ENCODE measurements around the gene ATP9B.
"Not testable (repeated sequence)": the region's sequence is repeated elsewhere in the genome, so short reads cannot be mapped to it uniquely, and the experiment has no call there.

Gene ATP9B

DNA sequence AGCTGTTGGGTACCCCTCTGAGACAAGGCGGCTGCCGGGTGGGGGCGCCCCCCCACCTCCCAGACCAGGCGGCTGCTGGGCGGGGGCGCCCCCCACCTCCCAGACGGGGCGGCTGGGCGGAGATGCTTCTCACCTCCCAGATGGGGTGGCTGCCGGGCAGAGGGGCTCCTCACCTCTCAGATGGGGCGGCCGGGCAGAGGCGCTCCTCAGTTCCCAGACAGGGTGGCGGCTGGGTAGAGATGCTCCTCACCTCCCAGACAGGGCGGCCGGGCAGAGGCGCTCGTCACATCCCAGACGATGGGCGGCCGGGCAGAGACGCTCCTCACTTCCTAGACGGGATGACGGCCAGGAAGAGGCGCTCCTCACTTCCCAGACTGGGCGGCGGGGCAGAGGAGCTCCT is 3.5 kb downstream of the ATP9B start:
- DNase-seq: not testable (repeated sequence)

DNA sequence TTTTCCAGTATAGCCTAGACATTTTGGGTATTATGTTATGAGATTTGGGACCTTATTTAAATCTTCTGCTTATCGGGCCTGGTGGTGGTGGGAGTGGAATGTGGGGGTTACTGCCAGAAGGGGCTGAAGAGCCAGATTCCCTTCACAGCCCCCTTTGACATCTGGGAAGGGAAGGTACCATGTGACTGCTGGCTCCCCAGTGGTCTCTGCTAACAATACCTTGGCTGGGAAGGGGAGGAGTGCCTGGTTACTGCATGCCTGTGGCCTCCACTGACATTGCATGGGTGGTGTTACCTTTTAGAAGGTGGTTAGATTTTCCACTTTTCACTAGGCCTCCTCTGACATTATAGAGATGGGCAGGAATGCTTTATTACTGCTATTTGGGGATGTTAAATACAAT is 8.0 kb downstream of the ATP9B start:
- DNase-seq: no peak

DNA sequence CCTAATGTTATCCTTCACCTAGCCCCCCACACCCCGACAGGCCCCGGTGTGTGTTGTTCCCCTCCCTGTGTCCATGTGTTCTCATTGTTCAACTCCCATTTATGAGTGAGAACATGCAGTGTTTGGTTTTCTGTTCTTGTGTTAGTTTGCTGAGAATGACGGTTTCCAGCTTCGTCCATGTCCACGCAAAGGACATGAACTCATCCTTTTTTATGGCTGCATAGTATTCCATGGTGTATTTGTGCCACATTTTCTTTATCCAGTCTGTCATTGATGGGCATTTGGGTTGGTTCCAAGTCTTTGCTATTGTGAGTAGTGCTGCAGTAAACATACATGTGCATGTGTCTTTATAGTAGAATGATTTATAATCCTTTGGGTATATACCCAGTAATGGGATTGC is 9.6 kb downstream of the ATP9B start:
- DNase-seq: not testable (repeated sequence)

GRCh38 chr18:79092874-79093273 is 23.7 kb downstream of the ATP9B start:
- DNase-seq: no peak

DNA sequence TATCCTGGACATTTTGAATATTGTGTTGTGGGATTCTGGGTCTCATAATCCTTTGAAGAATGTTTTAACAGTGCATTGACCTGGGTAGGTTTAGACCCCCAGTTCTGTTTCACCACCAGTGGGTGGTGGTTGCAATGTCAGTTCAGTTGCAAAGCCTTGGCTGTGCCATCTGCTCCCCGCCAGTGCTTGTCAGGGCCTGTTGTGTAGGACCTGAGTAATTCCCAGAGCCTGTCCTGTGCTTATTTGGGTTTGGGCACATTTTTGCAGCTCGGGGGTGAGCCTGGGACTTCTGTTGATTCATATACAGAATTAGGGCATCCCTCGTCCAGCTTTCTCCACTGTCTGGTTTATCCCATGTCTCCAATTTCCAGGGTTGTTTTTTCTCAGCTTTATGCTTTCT is 24.8 kb downstream of the ATP9B start:
- DNase-seq: no peak

DNA sequence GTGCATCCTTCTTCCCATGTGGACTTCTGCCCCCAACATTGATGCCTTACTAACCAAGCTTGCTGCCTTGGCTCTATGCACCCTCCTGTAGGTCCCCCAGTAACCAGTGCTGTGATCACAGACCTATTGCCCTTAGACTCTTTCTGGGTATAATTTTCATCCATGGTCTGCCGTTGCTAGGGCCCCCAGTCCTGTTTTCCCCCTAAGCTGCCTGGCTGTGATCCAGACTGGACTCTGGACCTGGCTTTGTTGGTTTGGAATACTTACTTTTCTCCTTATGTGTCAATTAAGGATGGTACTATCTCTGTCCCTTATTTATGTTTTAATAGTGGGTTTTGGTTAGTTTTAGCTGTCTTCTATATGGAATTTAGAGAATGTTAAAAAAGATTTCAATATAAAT is 26.0 kb downstream of the ATP9B start:
- DNase-seq: no peak

DNA sequence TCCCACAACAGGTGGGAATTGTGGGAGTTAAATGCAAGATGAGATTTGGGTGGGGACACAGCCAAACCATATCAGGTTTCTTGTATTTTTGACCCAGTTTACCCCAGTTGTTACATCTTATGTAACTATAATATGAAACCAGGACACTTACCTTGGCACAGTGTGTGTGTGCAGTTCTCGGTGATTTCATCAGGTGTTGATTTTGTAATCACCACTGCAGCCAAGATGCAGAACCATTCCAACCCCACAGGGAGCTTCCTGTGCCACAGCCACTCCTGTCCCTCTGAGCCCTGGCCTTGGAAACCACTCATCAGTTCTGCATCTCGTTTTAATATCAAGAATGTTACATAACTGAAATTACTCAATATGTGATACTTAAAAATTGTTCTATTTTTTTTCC is 31.8 kb downstream of the ATP9B start:
- no peak for DNase-seq

GRCh38 chr18:79102886-79103285 is 33.7 kb downstream of the ATP9B start:
- DNase-seq: no peak

DNA sequence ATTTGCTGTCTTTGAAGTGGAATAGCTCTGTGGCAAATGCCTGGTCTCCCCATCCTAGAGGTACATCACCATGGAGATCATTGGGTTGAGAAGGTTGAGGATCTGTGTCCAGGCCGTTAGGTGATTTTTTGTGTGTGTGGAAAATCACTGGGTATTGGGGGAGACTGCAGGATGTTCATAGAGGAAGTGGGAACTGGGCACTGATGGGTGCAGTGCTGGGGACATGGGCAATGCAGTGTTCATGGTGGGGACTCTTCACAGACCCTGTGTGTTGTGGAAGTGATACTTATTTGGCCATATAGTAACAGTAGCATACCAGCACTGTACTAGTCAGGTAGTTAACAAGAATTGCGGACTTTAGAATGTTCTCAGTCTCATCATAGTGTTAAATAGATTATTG is 34.9 kb downstream of the ATP9B start:
- no peak for DNase-seq

DNA sequence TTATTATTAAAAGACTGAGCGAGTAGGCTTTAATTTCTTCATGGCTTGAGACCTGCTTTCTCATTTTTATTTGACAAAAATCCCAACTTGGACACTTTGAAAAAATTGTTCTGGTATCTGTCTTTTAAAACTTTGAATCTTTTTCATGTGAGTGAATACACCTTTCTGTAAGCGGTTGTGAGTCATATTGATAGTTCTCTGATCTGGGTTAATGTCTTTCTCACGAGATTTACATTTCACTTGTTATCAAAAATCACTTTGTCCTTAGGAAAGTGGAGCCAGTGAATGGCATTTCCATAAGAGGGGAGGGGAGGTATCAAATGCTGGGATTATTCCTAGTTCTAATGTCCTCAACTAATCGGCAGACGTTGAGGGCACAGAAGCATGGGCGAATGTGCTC is 36.3 kb downstream of the ATP9B start:
- no peak for DNase-seq

- DNase-seq: no peak
Measured at GRCh38 chr18:79106084-79106483, 36.9 kb downstream of the ATP9B start.

DNA sequence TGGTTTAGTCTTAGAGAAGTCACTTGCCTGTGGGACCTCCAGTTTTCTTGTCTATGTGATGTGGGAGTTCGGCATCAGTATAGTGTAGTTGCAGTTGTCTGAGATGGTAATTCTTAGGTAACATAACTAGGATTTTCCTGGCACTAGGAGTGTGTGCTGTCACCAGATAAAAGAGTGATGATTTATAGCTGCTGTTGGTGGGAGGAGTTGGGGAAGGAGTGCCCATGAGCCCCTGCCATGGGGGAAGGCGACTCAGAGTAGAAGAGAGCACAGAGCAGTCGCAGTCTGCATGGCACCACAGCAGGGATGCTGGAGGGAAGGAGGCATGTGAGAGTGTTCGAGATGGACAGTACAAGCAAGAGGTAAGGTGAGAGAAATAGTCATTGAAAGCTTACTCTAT is 38.7 kb downstream of the ATP9B start:
- DNase-seq: no peak

- no peak for DNase-seq
Measured at GRCh38 chr18:79108549-79109215, 39.5 kb downstream of the ATP9B start.

GRCh38 chr18:79111483-79111882 is 42.3 kb downstream of the ATP9B start:
- no peak for DNase-seq

DNA sequence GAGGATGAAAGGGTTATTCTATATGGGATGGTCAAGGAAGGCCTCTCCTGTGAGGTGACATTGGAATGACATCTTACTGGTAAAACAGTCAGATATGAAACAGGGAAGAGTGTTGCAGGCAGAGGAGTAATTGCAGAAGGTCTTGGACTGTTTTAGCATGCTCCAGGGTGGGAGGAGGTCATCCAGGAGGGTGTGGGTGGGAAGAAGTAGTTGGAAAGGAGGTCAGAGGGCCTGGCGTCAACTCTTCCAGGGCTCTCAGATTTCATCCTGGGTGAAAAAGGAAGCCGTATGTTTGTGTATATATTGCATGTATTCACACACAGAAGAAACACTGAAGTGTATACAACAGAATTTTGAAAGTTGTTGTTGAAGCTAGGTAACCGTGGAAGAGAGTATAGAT is 48.2 kb downstream of the ATP9B start:
- DNase-seq: no peak

DNA sequence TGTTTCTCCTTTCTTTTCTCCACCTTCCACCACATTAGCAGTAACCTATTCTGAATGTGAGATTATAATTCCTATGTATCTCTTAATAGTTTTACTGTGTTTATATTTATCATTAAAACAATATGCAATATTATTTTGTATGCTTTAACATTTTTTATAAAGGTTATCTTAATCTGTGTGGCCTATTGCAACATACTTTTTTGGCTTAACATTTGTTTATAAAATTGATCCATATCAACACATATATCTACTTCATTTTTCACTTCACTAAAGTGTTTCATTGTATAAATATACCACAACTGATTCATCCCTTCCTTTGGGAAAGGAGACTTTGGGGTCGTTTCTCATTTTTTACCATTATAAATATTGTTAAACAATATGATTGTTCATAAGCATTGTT is 48.6 kb downstream of the ATP9B start:
- no peak for DNase-seq

DNA sequence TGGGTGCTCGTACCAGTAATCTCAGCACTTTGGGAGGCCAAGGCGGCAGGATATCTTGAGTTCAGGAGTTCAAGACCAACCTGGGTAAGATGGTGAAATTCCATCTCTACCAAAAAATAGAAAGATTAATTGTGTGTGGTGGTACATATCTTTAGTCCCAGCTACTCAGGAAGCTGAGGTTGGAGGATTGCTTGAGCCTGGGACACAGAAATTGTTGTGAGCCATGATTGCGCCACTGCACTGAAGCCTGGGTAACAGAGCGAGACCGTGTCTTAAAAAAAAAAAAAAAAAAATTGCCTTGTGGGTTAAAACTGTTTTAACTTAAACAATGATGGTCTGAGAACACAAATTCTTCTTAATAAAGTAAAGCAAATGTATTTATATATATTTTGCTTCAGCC is 49.6 kb downstream of the ATP9B start:
- DNase-seq: no peak

DNA sequence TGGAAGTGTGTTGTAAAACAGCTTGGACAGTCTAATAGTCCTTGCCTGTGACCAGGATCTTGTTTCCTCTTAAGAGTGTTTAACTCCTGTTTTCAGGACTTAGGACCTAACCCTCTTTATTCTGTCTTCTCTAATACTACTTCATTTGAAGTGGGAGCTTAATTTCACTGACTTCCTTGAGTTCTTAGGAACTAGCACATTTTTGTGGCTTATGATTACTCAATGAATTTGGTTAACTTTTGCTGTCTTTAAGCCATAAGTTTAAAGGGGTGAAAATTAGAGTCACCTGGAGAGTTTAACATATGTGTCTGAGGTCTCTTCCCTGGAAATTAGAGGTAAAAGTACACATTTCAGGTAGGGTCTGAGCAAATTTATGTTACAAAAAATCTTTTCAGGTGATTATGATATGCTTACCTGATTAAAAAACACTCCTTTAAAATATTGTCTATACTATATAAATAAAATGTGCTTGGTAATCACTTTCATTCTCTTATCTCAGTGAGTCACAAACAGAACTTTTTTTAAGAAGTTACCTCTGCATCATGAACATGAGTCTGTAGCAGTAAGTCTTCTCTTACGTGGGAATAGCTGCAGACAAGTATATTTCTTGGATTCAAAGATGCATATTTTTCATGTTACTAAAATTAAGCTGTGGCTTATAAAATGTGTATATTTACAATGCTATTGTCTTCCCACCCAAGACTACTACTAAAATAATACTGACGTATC is 52.7 kb downstream of the ATP9B start:
- no peak for DNase-seq

DNA sequence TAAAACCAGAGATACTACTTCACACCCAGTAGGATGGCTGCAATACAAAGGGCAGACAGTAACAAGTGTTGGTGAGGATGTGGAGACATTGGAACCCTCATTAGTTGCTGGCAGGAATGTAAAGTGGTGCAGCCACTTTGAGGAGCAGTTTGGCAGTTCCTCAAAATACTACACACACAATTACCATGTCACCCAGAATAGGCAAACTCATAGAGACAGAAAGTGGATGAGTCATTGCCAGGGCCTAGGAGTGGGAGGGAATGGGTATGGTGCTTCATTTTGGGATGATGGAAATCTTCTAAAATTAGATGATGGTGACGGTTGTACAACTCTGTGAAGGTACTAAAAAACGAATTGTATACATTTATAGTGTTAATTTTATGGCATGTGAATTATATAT is 54.8 kb downstream of the ATP9B start:
- DNase-seq: no peak

DNA sequence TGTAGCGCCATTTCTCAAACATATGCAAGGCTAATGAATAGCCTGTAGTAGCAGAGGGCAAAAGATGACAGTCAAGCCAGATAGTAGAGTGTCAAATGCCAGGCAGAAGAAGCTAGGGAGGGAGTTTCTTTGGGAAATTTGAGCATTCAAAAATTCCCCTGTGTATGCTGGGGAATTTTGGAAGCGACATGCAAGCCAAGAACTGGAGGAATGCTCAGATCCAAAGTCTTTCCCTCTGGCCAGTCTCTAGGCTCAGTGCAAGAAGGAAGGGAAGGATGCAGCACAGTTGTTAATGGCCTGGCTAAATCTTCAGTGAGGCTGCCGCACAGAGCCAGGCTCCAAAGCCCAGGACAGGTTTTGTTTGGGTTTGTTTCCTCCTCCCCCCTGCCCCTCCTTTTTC is 59.9 kb downstream of the ATP9B start:
- DNase-seq: no peak

- DNase-seq: peak; percentile 24
Measured at GRCh38 chr18:79133724-79134123, 64.5 kb downstream of the ATP9B start.

- DNase-seq: no peak
Measured at GRCh38 chr18:79135924-79136323, 66.7 kb downstream of the ATP9B start.

DNA sequence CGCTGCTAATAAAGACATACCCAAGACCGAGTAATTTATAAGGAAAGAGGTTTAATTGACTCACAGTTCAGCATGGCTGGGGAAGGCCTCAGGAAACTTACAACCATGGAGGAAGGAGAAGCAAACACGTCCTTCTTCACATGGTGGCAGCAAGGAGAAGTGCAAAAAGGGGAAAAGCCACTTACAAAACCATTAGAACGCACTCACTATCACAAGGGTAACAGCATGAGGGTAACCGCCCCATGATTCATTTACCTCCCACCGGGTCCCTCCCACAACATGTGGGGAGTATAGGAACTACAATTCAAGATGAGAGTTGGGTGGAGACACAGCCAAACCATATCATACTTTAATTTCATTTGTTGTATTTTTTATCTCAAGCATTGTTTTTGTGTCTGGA is 67.5 kb downstream of the ATP9B start:
- no peak for DNase-seq

GRCh38 chr18:79139206-79139605 is 70.0 kb downstream of the ATP9B start:
- no peak for DNase-seq

DNA sequence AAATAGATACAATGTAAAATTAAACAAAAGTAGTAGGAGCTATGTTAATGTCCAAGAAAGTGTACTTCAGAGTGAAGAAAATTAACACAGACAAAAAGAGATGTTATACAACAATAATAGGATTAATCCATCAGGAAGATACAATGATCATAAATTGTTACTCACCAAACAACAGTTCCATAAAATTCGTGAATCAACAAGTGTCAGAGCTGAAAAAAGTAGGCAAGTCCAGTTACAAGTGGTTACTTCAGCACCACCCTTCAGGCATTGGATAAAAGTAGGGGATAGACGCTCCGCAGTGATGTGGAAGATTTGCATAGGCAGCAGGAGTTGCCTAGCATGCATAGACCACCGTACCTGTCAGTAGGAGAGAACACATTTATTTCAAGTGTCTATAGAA is 77.8 kb downstream of the ATP9B start:
- no peak for DNase-seq

Measured in right hindlimb (tissue), 1 donor.